ENCODE measurements around the gene CDH24. TPM values are rescaled to one million over a fixed set of nuclear protein-coding genes. Genes with fewer than 3 reads are reported as not detected.

Gene CDH24
- total and polyA plus RNA-seq, 9 of the 15 experiments (the other 6 are each of a cell fraction or from before 2014, with no cell fraction given): 0.04 to 16.2 (median 4.9) TPM

GRCh38 chr14:23078692-23079116, 21.4 kb upstream of the CDH24 start (continued):
- peak; percentile 68 for TF ChIP-seq EP400 (IDR thresholded peaks at IDR 0.05)
- no peak for TF ChIP-seq SREBF1 (IDR thresholded peaks at IDR 0.05; ENCODE audit: borderline replicate concordance, low read depth, low read length)
- TF ChIP-seq HOMEZ (CRISPR knock-in tag; IDR thresholded peaks at IDR 0.05): no peak
- no peak for TF ChIP-seq ELF2 (CRISPR knock-in tag; IDR thresholded peaks at IDR 0.05)
- no peak for TF ChIP-seq PHF20 (IDR thresholded peaks at IDR 0.05; ENCODE audit: partially characterized antibody)
- TF ChIP-seq ZSCAN32 (CRISPR knock-in tag; IDR thresholded peaks at IDR 0.05): no peak
- no peak for TF ChIP-seq MTA2 (IDR thresholded peaks at IDR 0.05; ENCODE audit: low read depth)
- no peak for TF ChIP-seq AFF4 (CRISPR knock-in tag; IDR thresholded peaks at IDR 0.05)
- TF ChIP-seq UBTF (IDR thresholded peaks at IDR 0.05; ENCODE audit: borderline replicate concordance in 1 of 2, low read depth in 2 of 2, low read length in 2 of 2): peak in 1 of 2 experiments; percentile 71; a peak in 1 of 4 replicates
- no peak for TF ChIP-seq RBM15 (IDR thresholded peaks at IDR 0.05; ENCODE audit: insufficient read depth, low read length)
- TF ChIP-seq TAL1 (IDR thresholded peaks at IDR 0.05): no peak
- TF ChIP-seq U2AF2 (optimal IDR thresholded peaks at IDR 0.05; ENCODE audit: low read depth, low read length): no peak
- peak; percentile 74 for TF ChIP-seq SMARCE1 (IDR thresholded peaks at IDR 0.05)
- no peak for TF ChIP-seq NR0B1 (IDR thresholded peaks at IDR 0.05; ENCODE audit: partially characterized antibody)
- no peak for TF ChIP-seq ZNF780A (CRISPR knock-in tag; IDR thresholded peaks at IDR 0.05)
- TF ChIP-seq ZNF668 (CRISPR knock-in tag; IDR thresholded peaks at IDR 0.05): no peak
- no peak for TF ChIP-seq FOXK1 (CRISPR knock-in tag; IDR thresholded peaks at IDR 0.05; ENCODE audit: borderline replicate concordance)
- TF ChIP-seq GATAD2B (IDR thresholded peaks at IDR 0.05; ENCODE audit: borderline replicate concordance): no peak
- no peak for TF ChIP-seq RBM34 (IDR thresholded peaks at IDR 0.05; ENCODE audit: borderline replicate concordance, insufficient read depth, low read length)
